ENCODE results near the gene CD40.

Gene CD40

GRCh38 chr20:46076806-46077205 lies 41.3 kb upstream of the CD40 start:
- TF ChIP-seq CTCF (IDR thresholded peaks at IDR 0.05; ENCODE audit: insufficient read depth, low read depth, low read length, missing control alignments), result no peak
- no peak overlapping the region for H3K4me3 ChIP-seq (ENCODE audit: low read depth, low read length)
- DNase-seq (ENCODE audit: low read depth), result no peak

DNA sequence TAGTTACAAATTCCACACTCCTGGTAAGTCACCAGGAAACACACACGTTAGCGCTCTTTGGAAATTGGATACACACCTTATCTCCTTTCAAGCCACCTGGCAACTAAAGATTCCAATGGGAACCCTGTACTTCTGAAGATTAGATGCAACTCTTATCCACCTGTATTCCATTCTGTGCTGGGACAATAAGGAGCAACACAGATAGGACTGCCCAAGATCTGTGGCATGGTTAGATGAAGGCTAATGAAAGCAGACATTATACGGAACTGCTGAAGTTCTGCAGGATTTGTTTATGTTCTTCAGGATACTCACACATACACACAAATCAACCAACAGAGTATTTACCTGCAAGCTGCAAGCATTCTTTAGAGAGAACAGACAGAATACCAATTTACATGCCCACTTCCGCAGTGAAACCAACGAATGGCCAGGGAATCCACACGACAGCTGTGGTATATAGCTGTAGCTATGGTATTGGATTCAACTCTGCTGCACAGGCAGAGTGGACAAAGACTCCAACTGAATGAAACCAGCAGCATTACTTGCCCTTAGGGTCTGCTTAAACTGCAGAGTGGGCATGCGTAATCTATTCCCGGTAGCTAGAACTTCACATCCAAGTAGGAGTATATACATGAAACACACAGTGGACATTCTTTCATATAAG lies 40.3 kb upstream of the CD40 start:
- DNase-seq (ENCODE audit: low read depth), result no peak
- no peak overlapping the region for H3K4me3 ChIP-seq (ENCODE audit: low read depth, low read length)
- TF ChIP-seq CTCF (IDR thresholded peaks at IDR 0.05; ENCODE audit: insufficient read depth, low read depth, low read length, missing control alignments), result no peak

DNA sequence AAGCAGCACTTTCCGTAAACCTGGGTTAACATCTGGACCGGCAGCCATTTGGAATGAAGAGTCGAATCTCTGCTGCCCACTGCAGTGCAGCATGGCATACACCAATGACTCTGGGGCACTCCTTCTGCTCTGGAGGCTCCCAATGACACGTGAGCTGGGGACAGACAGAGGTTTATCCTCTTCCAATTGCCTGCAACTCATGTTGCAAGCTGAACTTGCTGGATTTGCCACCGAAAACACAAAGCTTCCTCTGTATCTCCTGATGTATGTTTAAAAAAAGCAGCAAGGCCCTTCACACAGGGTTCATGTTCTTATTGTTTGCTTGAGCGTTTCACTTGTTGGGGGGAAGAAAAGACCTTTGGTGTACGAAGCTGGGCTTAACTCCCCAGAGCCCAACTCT lies 39.2 kb upstream of the CD40 start:
- H3K4me3 ChIP-seq (ENCODE audit: low read depth, low read length), result no peak overlapping the region
- no peak for DNase-seq (ENCODE audit: low read depth)
- TF ChIP-seq CTCF (IDR thresholded peaks at IDR 0.05; ENCODE audit: insufficient read depth, low read depth, low read length, missing control alignments), result no peak

DNA sequence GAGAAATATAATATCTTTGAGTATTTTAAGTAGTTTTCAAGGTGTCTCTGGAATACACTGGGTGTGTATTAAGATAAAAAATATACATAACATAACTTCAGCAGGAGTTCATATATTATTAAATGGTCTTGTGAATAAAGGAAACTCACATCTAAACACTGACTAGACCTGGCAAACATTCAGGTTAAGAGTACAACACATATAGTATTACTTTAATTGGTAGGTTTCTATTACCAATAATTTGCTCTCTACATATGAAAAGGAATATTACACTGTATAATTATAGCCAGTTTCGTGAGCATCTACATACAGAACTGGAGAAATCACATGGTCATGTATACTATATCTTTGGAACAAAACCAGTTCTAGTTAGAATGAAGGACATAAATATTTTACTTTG lies 37.0 kb upstream of the CD40 start:
- no peak for DNase-seq (ENCODE audit: low read depth)
- H3K4me3 ChIP-seq (ENCODE audit: low read depth, low read length), result no peak overlapping the region
- no peak for TF ChIP-seq CTCF (IDR thresholded peaks at IDR 0.05; ENCODE audit: insufficient read depth, low read depth, low read length, missing control alignments)

DNA sequence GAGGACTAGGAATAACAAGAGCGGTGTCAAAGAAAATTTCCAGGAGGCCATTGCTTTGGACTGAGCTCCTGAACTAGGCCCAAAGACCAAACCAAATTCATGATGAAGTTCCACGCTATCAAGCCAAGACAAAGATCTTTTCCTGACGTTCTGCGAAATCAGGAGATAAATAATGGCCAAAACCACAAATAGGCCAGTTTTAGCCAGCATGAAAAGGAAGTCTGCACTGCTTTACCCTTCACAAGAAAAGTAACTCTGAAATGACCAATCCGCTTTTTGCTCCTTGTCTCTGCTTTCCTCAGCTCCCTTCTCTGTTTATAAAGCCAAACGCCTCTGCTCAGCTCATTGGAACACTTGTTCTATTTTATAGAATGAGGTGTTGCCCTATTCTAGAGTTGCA lies 35.0 kb upstream of the CD40 start:
- TF ChIP-seq CTCF (IDR thresholded peaks at IDR 0.05; ENCODE audit: insufficient read depth, low read depth, low read length, missing control alignments), result no peak
- no peak for DNase-seq (ENCODE audit: low read depth)

GRCh38 chr20:46083531-46084061 lies 34.5 kb upstream of the CD40 start:
- no peak overlapping the region for H3K4me3 ChIP-seq (ENCODE audit: low read depth, low read length)
- no peak for TF ChIP-seq CTCF (IDR thresholded peaks at IDR 0.05; ENCODE audit: insufficient read depth, low read depth, low read length, missing control alignments)
- DNase-seq (ENCODE audit: low read depth), result no peak

More for the DNA sequence above, 35.0 kb upstream of the CD40 start:
- H3K4me3 ChIP-seq (ENCODE audit: low read depth, low read length), result no peak overlapping the region

- H3K4me3 ChIP-seq (ENCODE audit: low read depth, low read length), result no peak overlapping the region
- DNase-seq (ENCODE audit: low read depth), result no peak
- TF ChIP-seq CTCF (IDR thresholded peaks at IDR 0.05; ENCODE audit: insufficient read depth, low read depth, low read length, missing control alignments), result no peak
These were observed 33.3 kb upstream of the CD40 start for GRCh38 chr20:46084805-46085178.

All from GM12865 (cell line).